ENCODE results near the gene FGD5.
"Not testable (repeated sequence)": the region's sequence is repeated elsewhere in the genome, so short reads cannot be mapped to it uniquely, and the experiment has no call there.

The FGD5 gene

DNA sequence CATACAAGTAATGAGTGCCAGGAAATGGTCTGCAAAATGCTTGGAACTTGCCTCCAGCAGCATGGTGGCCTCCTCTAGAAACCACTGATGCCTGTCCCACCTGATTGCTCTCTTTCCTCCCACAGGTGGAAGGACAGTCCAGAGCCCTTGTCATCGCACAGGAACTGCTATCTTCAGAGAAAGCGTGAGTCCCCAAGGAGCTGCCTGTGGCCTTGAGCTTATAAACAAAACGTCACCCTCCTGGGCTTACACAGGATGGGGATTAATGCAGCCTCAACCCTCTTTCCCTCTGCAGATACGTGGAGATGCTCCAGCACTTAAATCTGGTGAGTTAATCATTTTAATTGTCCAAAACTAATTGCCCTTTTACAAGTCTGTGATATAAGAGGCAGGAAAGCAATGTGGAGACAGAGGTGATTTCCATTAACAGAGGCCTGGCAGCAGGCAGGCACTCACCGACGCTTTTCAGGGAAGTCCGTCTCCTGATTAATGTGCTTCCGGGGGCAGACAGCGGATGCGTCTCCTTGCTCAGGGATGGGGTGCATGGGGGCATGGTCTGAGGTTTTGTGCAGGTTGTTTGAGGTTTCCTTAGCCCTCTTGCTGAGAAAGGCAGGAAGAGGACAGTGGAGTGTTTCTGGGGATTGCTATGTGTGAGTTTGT, 61.8 kb downstream of the FGD5 start:
- no peak for DNase-seq

DNA sequence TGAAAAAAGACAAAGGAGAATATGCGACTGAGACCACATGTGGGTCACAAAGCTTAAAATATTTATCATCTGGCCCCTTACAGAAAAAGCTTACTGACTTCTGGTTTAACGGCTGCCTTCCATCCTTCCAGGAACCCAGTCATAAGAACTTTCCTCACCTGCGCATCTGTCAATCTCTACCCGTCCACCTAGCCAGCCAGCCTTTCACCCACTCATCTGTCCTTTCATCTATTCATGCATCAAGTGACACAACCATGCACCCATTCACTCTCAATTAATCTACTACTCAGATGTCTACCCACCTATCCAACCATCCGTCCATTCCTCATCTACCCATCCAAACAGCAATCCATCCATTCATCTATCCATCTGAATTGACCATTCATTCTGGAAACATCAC, 64.5 kb downstream of the FGD5 start:
- DNase-seq: no peak

DNA sequence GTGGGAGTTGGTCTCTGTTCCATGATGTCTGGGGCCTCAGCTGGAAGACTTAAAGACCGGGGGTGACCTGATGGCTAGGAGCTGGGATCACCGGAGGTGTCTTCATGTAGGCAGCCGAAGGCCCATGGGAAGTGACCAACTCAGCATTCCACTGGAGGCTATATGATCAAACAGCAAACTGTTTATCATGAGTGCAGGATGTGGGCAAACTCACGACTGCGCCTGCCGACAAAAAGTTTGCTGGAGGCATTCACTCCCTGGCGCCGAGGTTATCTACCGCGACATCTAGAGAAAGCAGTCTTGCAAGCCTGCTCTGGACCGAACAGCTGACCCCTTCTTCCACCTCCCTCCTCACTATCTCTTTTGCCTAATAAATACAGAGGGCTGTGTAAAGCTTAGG, 65.9 kb downstream of the FGD5 start:
- DNase-seq: no peak

DNA sequence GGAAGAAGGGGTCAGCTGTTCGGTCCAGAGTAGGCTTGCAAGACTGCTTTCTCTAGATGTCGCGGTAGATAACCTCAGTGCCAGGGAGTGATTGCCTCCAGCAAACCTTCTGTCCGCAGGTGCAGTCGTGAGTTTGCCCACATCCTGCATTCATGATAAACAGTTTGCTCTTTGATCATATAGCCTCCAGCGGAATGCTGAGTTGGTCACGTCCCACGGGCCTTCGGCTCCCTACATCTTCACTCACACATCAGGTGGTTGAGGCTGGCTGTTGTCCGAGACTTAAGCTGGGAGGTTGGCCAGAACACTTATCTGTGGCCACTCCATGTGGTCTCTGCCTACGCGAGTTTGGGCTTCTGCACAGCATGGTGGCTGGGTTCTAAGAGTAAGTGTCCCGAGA, 66.5 kb downstream of the FGD5 start:
- DNase-seq: no peak

DNA sequence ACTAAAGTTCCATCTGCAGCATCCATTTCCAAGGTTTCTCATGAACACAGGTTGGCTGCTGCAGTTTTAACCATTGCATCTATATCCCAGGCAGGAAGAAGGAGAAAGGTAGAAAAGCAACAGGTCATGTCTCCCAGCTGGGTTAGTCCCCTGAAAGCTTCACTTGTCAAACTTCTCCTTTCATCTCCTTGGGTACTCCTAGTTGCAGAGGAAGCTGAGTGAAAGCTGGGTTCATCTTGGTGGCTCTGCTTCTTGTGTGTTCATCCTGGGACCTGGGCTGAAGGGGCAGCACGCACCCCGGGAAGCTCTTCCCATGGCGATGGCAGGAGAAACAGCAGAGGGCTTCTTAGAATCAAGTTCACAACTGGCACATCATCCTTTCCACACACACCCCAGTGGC, 67.3 kb downstream of the FGD5 start:
- DNase-seq: no peak

DNA sequence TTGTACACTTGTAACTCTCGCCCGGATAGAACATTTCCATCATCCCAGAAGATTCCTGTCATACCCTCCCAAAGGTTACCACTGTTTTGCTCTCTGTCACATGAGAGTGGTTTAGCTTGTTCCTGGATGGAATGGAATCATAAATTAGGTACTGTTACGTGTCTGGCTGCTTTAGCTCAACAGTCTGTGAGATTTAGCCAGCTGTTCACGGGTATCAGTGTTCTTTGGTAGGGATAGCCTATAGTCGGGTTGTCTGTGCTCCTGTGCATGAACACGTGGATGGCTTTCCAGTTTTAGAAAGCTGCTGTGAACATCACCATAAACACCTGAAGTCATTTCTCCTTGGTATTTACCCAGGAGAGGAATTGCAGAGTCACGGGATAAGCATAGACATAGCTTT, 70.4 kb downstream of the FGD5 start:
- no peak for DNase-seq

DNA sequence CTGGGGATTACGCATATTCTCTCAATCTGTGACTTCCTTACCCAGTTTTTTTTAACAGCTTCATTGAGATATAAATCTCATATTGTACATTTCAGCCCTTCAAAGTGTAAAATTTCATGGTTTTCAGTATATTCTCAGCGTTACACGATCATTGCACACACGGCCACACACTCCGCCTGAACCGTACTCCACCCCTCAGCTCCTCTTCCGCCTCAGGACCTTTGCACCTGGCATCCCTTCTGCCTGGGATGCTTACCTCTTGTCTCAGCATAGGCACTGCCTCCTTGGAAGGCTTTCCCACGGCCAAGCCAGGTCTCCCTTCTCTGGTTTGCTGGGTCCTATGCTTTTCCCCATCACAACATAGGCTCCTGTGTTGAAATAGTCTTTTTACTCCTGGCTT, 71.2 kb downstream of the FGD5 start:
- DNase-seq: no peak

DNA sequence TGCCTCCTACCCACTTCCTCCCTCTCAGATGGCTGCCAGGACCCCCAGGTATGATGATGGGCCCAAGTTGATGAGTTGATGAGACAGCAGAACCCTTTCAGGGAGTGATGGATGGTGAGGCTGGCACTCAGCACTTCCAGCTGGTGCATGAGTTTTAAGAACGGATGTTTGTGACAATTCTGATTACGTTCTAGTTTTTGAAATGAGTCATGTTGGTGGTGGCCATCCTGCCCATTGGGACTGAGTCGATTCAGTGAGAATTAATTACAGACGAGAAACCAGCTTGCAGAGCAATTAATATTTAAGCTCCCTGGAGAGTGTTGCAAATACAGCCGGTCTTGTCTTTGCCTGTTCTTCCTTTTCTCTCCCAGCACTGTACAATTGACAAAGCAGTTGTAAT, 71.7 kb downstream of the FGD5 start:
- no peak for DNase-seq

DNA sequence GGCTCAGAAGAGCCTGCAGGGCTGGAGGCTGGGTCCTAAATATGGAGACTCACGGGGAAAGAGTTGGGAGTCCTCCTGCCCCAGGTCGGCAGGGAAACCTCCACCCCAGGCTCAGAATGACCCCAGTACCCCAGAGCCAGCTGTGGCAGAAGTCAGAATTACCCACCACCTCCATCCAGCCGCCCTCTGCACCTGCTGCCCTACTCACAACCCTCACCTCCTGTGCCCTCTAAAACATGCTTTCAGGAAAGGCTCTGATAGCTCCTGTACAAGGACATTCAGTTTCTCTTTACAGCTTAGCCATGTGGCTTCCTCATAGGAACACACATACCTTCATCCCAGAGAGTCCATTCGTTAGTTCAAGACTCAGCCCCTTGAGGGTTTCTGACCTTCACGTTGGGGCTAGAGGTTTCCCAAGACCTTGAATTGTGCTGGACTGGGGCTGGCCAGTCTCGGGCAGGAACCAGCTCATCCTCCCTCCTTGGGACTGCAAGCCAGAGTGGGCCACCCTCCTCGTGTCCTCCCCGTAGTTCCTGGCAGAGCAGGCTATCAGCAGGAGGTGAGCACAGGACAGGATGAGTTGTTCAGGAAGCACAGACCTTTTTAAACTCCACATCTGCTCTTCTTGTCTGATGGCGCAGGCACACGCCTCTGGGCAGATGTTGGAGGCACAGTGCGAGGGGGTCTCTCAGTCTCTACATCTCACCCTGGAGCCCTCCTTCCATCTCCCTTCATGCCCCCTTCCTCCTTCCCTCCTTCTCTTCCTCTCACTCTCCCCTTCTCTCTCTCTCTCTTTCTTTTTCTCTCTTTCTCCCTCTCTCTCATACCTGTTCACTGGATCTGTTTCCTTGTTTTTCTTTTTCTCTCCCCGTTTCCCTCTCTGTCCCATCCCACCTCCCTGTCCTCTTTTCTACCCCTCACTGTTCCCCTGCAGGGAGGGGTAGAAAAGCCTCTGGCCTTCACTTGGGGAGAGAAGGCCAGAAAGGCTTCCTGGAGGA, 72.7 kb downstream of the FGD5 start:
- no peak for DNase-seq

DNA sequence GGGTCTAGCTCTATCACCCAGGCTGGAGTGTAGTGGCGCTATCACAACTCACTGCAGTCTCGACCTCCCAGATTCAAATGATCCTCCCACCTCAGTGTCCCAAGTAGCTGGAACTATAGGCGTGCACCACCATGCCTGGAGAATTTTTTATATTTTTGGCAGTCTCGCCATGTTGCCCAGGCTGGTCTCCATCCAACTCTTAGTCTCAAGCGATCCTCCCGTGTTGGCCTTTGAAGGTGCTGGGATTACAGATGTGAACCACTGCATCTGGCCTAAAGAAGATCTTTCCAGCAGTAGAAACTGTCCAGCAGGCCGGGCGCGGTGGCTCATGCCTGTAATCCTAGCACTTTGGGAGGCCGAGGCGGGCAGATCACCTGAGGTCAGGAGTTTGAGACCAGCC, 73.5 kb downstream of the FGD5 start:
- DNase-seq: no peak

DNA sequence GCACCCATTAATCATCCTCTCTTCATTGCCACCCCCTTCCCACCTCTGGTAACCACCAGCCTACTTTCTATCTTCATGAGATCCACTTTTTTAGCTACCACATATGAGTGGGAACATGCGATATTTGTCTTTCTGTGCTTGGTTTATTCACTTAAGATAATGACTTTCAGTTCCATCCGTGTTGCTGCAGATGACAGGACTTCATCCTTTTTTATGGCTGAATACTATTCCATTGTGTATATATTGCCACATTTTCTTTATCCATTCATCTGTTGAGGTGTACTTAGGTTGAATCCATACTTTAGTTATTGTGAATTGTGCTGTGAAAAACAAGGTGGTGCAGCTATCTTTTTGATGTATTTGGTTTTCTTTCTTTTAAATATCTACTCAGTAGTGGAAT, 75.3 kb downstream of the FGD5 start:
- DNase-seq: no peak

DNA sequence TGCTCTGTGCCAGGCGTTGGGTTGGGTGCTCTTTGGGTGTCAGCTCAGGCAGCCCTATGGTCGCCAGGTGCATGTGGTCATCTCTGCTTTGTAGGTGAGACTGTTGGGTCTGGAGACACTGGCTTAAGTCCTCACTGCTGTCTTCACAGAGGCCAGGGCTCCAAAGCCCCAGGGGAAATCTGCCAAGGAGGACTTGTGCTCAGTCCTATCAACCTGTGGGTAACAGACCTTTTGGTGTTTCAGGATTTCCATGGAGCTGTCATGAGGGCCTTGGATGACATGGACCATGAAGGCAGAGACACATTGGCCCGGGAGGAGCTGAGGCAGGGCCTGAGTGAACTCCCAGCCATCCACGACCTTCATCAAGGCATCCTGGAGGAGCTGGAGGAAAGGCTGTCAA, 78.5 kb downstream of the FGD5 start:
- no peak for DNase-seq

DNA sequence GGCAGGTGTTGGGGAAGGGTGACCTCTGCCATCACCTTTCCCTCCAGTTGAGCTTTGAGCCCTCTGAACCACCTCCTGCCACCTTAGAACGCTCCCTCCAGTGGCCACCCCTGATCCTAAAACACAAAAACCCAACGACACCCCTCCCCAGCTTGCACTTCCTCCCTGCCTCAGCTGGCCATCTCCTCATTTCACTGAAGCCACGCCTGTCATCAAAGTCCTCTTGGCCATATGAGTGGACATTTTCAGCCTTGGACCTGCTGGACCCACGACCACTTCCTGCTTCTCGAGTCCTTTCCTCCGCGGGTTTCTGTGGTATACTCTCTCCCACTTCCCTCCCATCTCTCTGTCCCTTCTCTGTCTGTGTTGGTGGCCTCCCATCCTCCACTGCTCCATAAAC, 80.2 kb downstream of the FGD5 start:
- no peak for DNase-seq

DNA sequence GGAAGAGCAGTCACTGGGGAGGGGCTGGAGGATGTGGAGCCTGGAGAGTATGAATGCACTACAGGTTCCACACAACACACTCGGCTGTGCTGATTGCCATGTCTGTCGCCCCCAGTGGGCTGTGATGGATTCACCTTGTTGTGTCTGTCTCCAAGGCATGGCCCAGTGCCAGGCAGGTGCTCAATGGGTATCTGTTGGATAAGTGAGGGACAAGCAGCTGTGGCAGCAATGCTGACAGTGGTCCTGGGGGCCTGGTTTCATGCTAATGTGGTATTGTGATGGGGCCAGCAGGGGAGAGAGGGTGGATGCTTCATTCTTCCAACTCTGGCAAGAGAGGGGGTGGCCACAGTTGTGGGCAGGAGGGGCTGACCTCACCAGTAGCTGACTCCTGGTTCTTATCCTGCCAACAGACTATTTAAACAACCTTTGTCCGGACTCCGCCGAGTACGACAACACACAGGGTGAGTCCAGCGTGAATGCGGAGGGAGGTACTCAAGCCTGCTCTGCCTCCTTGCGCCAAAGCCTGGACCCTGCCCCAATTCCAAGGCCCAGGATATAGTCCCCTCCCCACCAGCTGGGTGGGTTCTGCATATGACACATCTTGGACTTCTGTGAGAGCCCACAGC, 81.3 kb downstream of the FGD5 start:
- no peak for DNase-seq

DNA sequence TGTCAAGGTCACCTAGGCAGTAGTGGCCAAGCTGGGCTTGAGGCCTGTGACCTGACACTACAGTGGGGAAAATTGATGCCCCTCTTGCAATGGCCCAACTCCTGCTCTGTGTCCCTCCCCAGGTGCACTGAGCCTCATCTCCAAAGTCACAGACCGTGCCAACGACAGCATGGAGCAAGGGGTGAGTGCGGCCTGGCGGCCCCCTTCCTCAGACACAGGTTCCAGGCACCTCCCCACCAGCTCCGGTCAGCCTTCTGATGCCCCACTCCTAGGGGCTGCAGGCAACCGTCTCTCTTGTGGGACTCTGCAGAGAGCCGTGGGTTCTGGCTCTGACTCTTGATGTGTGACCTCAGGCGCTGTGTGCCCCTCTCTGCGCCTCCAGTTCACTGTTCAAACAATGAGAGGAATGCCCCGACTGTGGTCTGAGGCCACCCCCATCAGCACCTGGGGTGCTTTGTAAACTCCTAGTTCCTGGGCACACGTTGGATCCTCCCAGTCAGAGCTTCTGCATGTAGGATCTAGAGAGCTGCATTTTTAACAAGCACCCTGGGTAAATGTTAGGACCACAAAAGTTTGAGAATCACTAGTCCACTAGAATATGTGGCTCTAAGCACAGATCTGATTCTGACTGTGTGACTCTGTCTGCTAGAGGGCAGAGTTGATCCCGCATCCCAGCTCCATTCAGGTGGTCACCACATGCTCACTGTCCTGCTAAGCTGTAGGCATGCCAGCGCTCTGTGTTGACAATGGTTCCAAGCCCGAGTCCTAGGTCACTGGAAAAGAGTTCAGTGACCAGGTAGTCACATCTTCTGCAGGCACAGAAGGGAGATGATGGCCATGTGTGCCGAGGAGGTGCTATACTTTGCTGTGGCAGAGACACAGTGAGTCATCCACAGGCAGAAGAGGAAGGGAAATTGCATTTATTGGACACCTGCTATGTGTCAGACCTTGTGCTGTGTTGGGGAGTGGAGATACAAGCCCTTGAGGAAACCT, 82.4 kb downstream of the FGD5 start:
- no peak for DNase-seq

DNA sequence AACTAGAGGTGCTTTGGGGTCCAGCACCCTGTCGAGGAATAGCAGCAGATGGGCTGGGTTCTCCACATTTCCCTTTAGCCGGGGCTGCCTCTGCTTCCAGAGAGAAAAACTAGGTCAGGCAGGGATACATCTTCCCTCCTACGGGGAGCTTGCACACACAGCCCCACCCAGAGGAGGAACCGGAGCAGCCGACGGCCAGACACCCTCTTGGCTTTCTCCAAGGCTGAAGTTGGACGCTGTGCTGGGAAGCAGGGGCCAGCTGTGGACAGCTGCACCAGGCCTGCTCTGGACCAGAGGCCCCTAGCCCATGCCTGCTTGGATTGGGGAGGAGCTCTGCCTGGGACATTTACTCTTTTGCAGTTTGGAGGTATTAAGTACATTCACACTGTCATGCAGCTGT, 84.0 kb downstream of the FGD5 start:
- DNase-seq: no peak

DNA sequence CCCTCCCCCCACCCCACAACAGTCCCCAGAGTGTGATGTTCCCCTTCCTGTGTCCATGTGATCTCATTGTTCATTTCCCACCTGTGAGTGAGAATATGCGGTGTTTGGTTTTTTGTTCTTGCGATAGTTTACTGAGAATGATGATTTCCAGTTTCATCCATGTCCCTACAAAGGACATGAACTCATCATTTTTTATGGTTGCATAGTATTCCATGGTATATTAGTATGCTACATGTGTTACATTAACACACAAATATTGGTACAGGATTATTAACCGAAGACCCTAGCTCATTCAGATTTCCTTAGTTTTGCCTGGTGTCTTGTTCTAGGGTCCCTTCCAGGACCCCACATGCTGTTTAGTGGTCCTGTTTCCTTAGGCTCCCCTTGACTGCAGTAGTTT, 84.7 kb downstream of the FGD5 start:
- DNase-seq: not testable (repeated sequence)

DNA sequence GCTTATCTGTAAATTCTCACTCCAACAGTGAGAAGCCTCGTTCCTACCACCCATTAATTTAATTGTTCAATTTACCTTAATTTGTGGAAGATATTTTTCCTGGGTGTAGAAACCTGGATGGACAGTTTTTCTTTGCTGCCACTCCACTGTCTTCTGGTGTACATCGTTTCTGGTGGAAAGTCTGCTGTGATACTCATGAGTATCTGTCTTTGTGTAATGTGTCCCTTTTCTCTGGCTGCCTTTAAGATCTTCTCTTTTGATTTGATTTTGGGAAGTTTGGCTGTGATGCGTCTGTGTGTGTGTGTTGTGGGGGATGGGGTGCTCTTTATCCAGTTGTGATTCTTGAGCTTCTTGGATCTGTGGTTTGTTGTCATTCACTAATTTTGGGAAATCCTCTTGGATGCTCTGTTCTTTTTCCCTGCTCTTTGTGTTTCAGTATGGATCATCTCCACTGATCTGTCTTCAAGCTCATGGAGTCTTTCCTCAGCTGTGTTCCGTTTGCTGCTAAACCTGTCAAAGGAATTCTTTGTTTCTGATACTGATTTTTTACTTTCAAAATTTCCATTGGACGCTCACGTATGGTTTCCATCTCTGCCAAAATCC, 86.4 kb downstream of the FGD5 start:
- DNase-seq: no peak

DNA sequence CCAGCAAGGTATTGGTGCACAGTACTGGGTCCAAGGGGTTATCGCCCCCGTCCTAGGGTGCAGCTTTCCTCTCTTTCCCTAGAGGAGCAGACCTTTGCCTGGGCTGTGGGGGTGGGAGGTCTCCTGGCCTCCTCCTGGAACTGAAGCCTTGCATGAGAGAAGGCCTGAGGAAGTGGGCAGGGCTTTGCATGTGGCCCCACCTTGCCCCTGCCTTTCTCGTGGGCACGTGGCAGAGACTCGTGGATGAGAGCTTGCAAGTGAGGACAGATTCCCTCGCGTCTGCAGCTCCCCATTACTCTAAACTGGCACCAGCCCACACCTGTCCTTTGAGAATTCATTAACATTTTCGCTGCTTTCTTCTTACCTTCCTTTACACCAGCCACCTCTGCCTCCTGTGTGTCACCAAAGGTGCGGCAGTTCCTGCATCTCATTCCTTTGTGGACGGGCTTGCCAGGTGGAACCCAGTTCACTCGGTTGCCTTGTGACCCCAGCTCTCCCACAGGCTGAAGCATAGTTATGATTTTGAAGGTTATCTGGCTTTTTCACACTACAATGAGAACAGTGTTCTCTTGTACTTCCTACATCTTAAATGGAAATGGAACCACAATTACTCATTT, 87.7 kb downstream of the FGD5 start:
- DNase-seq: no peak

DNA sequence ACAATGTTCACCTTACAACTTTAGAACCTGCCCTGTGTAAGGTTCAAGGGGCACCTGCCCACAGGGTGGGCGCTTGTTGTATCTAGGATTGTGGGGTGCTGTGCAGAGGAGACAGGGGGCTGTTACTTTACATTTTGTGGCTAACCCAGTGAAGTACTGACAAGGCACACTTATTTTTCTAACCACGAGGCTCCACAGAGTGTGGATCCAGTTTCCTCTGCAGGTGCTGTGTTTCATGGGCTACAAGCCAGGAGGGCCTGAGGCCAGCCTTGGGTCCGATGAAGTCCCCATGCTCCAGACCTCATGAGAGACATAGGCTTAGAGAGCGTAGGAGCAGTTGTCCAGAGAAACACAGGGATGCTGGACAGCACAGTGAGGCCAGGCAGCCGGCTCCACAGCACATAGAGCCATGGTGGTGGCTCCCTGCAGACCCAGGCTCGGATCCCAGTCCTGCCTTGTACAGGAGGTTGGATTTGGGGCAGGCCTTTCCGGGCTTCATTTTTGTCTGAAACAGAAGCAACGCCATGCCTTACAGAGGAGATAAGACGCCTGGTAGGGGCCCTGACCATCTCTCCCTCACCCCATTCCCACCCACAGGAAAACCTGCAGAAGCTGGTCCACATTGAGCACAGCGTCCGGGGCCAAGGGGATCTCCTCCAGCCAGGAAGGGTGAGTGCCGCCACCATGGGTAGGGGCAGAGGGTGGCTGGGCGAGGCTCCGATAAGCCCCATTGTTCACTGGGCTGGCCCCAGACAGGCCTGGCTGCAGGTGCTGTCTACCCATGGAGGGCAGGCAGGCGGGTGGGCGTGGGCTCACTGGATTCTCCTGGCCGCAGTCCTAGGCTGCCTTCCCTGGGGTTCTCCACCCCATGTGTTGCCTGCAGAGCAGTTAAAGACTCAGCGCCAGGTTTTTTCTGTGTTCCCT, 88.5 kb downstream of the FGD5 start:
- DNase-seq: no peak

DNA sequence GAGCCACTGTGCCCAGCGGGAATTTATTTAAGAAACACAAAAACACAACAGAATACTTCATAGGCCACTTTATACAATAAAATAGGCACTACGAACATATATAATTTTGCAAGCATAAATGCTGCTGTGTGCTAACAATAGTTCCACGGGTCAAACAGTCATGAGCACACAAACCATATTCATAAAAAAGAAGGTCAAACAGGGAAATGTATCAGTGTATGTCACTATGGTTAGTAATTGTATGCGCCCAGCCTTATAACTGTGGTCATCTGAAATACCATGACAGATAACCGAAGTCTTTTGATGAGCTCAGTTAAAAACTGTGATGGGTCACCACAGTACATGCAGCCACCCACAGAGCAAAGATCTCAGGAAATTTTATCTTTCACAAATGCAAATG, 90.5 kb downstream of the FGD5 start:
- DNase-seq: no peak

Data from activated CD8-positive, alpha-beta memory T cell treated with anti-CD3 and anti-CD28 coated beads, Interleukin-2, amount 50 U/mL, for 4 hours (primary cell).